IPS DF 6.9 (cell line): ENCODE results near the gene RAPGEF3.

Source experiments
- DNase-seq: peaks from one replicate; pipeline ENCODE4 v3.0.0-alpha.2; 2013; ENCODE audit warnings: low read depth, low spot score
- H3K27ac ChIP-seq: one replicate; pipeline ENCODE4 v1.5.1; 2013; ENCODE audit warnings: low read length, control low read depth
- H3K27me3 ChIP-seq: 2 replicates; pipeline ENCODE4 v1.6.1; 2013; ENCODE audit warnings: mild to moderate bottlenecking, low read length; ENCODE audit not compliant: control insufficient read depth, insufficient read depth
- H3K36me3 ChIP-seq: 2 replicates; pipeline ENCODE4 v1.6.1; 2013; ENCODE audit warnings: low read length; ENCODE audit not compliant: control insufficient read depth, insufficient read depth
- H3K4me1 ChIP-seq: 2 replicates; pipeline ENCODE4 v1.6.1; 2013; ENCODE audit warnings: low read length; ENCODE audit not compliant: control insufficient read depth, insufficient read depth
- H3K4me3 ChIP-seq: 2 replicates; pipeline ENCODE4 v1.5.1; 2013; ENCODE audit warnings: mild to moderate bottlenecking, low read length
- H3K9me3 ChIP-seq: 2 replicates; pipeline ENCODE4 v1.6.1; 2013; ENCODE audit warnings: low read length, inconsistent platforms; ENCODE audit not compliant: control insufficient read depth, insufficient read depth
- WGBS: extraction: QIAGEN DNeasy Blood & Tissue Kit; methylation state at CpG from one replicate; pipeline ENCODE4 v1.1.7; 2013; ENCODE audit warnings: mixed read lengths, missing lambda C conversion rate; ENCODE audit not compliant: insufficient read length, insufficient coverage; 5-methylcytosine and 5-hydroxymethylcytosine counted together

The RAPGEF3 gene

GRCh38 chr12:47768323-47768811, 9.7 kb upstream of the RAPGEF3 start:
- Histone ChIP-seq H3K4me1 (peaks cover 3% of the 10 kb centered on the region; the same call in 1 of the 2 replicates), H3K9me3 (no peaks in the 10 kb centered on the region), H3K27ac (no peak overlapping the region), H3K4me3 (no peak overlapping the region), H3K36me3 (no peaks in the 10 kb centered on the region), H3K27me3 (no peaks in the 10 kb centered on the region)
- no peak for DNase-seq
- WGBS: no CpG with 5 or more reads among the region's 2 CpGs

DNA sequence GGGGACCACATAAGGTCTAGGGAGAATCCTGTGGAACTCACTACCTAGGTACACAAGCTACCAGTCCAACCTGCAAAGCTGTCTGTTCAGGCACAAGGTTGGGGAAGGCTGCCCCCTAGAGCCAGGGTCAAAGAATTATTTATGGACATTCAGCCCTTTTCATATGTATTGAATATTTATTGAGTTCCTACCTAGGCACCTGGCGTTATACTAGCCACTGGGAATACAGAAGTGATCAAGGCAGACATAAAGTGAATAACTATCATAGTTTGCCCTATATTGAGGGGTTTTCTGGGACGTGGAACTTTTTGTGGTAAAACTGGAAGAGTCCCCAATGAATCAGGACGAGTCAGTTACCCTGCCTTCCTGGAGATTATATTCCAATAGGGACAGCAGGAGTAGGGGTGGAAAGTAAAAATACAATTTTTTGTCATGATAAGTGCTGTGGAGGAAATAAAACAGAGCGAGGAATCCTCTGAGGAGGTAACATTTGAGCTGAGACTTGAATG, 8.6 kb upstream of the RAPGEF3 start:
- Histone ChIP-seq H3K27me3 (no peaks in the 10 kb centered on the region), H3K36me3 (no peaks in the 10 kb centered on the region), H3K4me3 (no peak overlapping the region), H3K9me3 (no peaks in the 10 kb centered on the region), H3K27ac (no peak overlapping the region), H3K4me1 (peaks cover 3% of the 10 kb centered on the region; the same call in 1 of the 2 replicates)
- no CpG with 5 or more reads among the region's 4 CpGs for WGBS
- no peak for DNase-seq

GRCh38 chr12:47766502-47767215, 8.0 kb upstream of the RAPGEF3 start:
- Histone ChIP-seq H3K27me3 (no peaks in the 10 kb centered on the region), H3K4me3 (no peak overlapping the region), H3K36me3 (no peaks in the 10 kb centered on the region), H3K27ac (no peak overlapping the region), H3K9me3 (no peaks in the 10 kb centered on the region), H3K4me1 (peaks cover 3% of the 10 kb centered on the region; the same call in 1 of the 2 replicates)
- no CpG with 5 or more reads among the region's 5 CpGs for WGBS
- no peak for DNase-seq

DNA sequence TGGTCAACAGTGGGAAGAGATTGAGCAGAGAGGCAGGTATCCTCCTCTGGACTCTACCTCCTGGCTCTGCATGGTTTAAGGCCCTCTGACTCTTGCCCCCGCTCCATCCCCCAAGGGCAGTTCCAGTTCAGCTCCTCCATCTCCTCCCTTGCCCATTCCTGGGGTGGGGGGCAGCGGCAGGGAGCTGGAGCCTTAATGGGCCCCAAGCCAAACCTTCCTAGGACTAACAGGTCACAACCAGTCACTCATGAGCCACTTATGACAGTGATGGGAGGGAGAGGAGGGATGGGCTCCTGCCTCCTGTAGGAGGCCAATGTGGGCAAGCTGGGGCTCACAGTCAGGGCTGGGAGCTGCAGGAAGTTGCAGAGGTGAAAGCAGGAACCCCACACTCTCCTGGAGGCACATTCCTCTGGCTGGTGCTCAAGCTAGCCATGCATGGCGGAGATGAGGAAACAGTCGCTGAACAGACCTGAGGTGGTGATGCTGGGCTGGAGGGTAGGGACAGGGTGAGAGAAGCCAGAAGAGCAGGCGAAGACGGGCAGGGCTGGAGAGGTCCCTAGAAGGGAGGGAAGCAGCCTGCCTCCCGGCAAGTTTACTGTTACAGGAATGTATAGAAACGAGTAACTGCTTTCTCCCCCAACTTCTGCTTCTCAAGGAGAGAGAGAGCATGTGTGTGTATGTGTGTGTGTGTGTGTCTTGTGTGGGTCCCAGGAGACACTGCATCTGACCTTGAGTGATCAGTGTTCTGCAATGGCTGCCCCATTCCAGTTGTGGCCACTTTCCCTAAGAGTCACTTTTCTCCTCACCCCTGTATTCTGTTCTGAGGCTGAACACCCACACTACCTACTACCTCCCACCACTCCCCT, 5.0 kb upstream of the RAPGEF3 start:
- Histone ChIP-seq H3K9me3 (no peaks in the 10 kb centered on the region), H3K4me1 (peaks cover 2% of the 10 kb centered on the region), H3K4me3 (no peak overlapping the region), H3K36me3 (no peaks in the 10 kb centered on the region), H3K27ac (no peak overlapping the region), H3K27me3 (no peaks in the 10 kb centered on the region)
- DNase-seq: no peak
- WGBS: no CpG with 5 or more reads among the region's 8 CpGs

DNA sequence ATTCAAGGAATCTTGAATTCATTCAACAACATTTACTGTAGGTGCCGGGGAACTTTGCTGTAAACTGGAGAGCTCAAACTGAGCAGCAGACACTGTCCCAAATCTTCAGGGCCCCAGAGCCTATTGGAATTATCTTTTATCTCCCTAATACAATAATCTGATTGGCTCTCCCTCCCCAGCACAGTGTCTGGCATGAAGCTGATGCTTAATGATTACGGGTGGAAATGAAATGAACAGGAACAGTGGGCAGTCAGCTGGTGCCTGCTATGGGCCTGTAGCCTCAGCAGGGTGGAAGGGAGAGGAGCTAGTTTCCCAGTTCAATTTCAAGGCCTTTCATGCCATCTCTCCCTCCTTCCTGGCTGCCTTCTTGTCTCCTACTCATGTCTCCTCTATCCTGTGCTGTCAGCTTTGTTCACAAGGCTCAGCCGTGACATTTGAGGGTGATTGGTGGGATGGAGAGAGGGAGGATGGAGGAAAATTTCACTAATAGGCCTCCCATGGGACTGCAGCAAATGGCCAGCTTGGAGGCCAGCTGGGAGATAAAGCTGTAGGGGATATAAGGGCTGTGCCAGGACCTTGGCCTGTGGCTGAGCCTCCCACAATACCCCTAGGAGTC, 4.3 kb upstream of the RAPGEF3 start:
- Histone ChIP-seq H3K9me3 (no peaks in the 10 kb centered on the region), H3K27ac (no peak overlapping the region), H3K36me3 (no peaks in the 10 kb centered on the region), H3K4me3 (no peak overlapping the region), H3K27me3 (no peaks in the 10 kb centered on the region), H3K4me1 (peaks cover 1% of the 10 kb centered on the region)
- no CpG with 5 or more reads among the region's 3 CpGs for WGBS
- DNase-seq: no peak

- DNase-seq: no peak
- Histone ChIP-seq H3K4me3 (peak overlapping the region; percentile 52; the same call in 1 of the 2 replicates), H3K36me3 (no peaks in the 10 kb centered on the region), H3K9me3 (no peaks in the 10 kb centered on the region), H3K27me3 (no peaks in the 10 kb centered on the region), H3K27ac (no peak overlapping the region), H3K4me1 (peaks cover 10% of the 10 kb centered on the region)
- WGBS: no CpG with 5 or more reads among the region's 10 CpGs
Measured at GRCh38 chr12:47758584-47758833, 171 bp downstream of the RAPGEF3 start.

DNA sequence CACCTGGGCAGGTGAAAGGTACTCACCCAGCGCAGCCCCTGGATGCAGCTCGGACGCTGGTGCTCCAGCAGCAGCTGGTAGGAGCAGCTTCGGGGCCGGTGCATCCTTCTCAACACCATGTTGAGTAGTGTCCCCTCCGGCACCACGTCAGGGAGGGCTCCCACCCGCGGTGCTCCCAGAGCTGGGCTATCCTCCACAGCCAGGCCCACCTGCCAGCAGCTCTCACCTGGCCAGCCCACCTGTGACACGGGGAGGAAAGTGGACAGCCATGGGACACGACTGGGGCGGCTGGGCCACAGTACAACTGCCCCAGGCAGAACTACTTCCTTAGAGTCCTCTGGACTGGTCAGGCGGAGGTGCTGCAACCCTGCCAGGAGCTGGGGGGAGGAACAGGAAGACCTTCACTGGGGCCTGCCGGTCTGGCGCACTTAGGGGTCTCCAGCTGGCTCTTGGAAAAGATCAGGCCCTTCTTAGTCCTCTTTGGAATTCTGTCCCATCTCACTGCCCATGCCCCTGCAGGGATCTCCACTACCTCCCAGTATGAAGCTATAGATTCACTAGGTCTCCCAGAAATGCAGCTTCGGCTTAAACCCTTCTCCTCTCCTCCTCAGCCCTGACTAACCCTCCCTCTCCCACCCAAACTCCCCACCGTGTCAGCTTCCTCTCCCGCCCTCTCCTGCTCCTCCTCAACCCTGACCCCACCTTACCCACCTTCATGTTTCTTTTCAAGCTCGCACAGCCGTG, 668 bp downstream of the RAPGEF3 start:
- no peak overlapping the region; the same call in 1 of the 2 replicates for H3K4me3 ChIP-seq
- no CpG with 5 or more reads among the region's 20 CpGs for WGBS
- H3K36me3 ChIP-seq: no peaks in the 10 kb centered on the region
- no peak for DNase-seq
- no peaks in the 10 kb centered on the region for H3K27me3 ChIP-seq
- H3K4me1 ChIP-seq: peaks cover 14% of the 10 kb centered on the region
- no peak overlapping the region for H3K27ac ChIP-seq
- H3K9me3 ChIP-seq: no peaks in the 10 kb centered on the region

DNA sequence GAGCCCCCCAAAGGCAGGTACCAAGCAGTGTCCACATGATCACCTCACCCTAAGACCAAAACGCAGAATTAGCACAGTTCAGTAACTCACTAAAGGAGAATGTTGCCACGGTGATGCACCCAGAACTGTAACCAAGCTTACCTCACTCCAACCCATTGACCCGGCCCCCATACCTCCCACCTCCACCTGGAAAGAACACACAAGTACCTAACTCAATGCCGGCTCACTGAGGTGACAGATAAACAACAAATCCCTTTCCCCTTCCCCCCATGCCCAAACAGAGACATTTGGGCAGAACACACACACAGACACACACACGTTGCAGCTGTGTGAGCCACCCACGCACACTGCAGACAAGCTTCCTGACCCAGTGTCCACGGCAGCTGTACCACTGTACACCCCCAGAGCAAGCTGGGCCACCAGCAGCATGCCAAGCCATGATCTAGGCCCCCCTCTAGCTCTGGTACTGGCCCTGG, 1.3 kb downstream of the RAPGEF3 start:
- WGBS: no CpG with 5 or more reads among the region's 7 CpGs
- peaks cover 14% of the 10 kb centered on the region for H3K4me1 ChIP-seq

DNA sequence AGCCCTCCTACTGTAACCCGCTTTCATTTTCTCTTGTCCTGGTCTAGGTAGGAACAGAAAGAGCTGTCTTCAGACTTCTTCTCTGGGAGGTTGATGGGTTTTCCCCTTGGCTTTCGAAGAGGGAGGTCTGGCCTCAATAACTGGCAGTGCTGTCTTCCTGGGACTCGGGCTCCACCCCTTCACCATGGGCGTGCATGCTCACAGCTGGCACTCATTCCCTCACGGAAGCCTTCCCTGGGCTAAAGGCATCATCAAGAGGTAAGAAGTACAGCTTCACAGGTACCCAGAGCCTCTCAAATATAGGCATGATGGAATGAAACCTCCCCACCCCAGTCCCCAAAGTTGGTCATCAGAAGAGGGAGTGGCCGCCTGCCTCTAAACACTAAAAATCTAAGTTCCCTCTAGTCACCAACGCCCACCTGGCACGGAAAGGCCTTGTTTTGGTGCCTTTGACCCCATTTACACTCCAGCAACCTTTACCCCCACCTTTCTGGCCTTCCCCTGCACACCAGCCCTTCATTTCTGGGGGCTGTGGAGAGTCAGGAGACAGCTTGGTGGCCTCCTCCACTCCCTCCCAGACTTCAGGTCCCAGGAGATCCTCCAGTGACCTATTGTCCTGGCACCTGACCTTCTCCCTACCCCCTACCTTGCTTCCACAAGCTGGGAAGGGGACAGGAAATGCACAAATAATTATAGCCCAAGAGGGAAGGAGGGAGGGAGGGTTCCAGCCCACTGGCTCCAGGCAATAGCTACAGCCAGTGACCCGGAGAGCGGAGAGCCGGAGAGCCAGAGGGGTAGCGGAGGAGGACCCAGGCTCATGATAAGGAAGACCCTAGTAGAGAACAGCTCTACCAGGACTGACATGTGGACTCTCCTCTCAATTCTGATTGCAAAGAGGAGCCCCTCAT, 2.8 kb downstream of the RAPGEF3 start:
- DNase-seq: no peak
- Histone ChIP-seq H3K27me3 (no peaks in the 10 kb centered on the region), H3K36me3 (no peaks in the 10 kb centered on the region), H3K4me3 (no peak overlapping the region), H3K27ac (no peak overlapping the region), H3K9me3 (no peaks in the 10 kb centered on the region), H3K4me1 (peaks cover 14% of the 10 kb centered on the region)
- WGBS: no CpG with 5 or more reads among the region's 12 CpGs

More for the DNA sequence above, 1.3 kb downstream of the RAPGEF3 start:
- no peak for DNase-seq
- Histone ChIP-seq H3K36me3 (no peaks in the 10 kb centered on the region), H3K4me3 (no peak overlapping the region), H3K27me3 (no peaks in the 10 kb centered on the region), H3K9me3 (no peaks in the 10 kb centered on the region), H3K27ac (no peak overlapping the region)
